SK-N-MC (cell line): ENCODE results near the gene KCNH1.
"Not testable (repeated sequence)": the region's sequence is repeated elsewhere in the genome, so short reads cannot be mapped to it uniquely, and the experiment has no call there.

Experiments
- EZH2 ChIP-seq: fragments of 200-600 bp; sonication (generic); IDR thresholded peaks from one replicate; pipeline ENCODE4 v1.6.1; 2017; ENCODE audit warnings: antibody characterized with exemption
- FOXP2 ChIP-seq: optimal IDR thresholded peaks from 2 replicates; pipeline ENCODE3; 2011; ENCODE audit warnings: mild to moderate bottlenecking, moderate library complexity; ENCODE audit not compliant: insufficient read depth; ENCODE audit errors: extremely low read length, control extremely low read depth
- POLR2AphosphoS5 ChIP-seq: IDR thresholded peaks from 2 replicates; pipeline ENCODE4 v1.6.1; 2012; ENCODE audit warnings: mild to moderate bottlenecking, low read depth, low read length, borderline replicate concordance

- not testable (repeated sequence) for TF ChIP-seq EZH2, POLR2AphosphoS5, FOXP2
Measured at GRCh38 chr1:211041838-211042237, 92.1 kb downstream of the KCNH1 start.
